ENCODE results near the gene OR5F1.

- TF ChIP-seq CTCF (IDR thresholded peaks at IDR 0.05) (no peak), EP300 (IDR thresholded peaks at IDR 0.05) (no peak), POLR2A (IDR thresholded peaks at IDR 0.05; ENCODE audit: low read depth) (no peak), POLR2AphosphoS5 (IDR thresholded peaks at IDR 0.05) (no peak)
Measured at GRCh38 chr11:55966391-55966790, 28.0 kb downstream of the OR5F1 start.

All from esophagus muscularis mucosa (tissue), 4 donors.